Activated CD8-positive, alpha-beta T cell treated with anti-CD3 and anti-CD28 coated beads for 36 hours (primary cell): ENCODE measurements around the gene ZNF428. TPM values are rescaled to one million over a fixed set of nuclear protein-coding genes. Genes with fewer than 3 reads are reported as not detected.

Source experiments
- ATAC-seq: fragments of 200-7000 bp; cut with Tn5 transposase; one replicate; pipeline ENCODE4 v1.10.0; 2021; ENCODE audit warnings: mild to moderate bottlenecking, moderate library complexity
- CTCF ChIA-PET: fragments of 350-600 bp; sonication (Branson Sonifier 250); formaldehyde crosslinking; loops from one replicate; lab custom pipeline; 2021; ENCODE audit warnings: antibody characterized with exemption; lab: Charles Lee
- POLR2A ChIA-PET: fragments of 350-600 bp; sonication (Branson Sonifier 250); formaldehyde crosslinking; loops from one replicate; lab custom pipeline; 2021; ENCODE audit warnings: antibody characterized with exemption; lab: Charles Lee
- DNase-seq: peaks from one replicate; pipeline ENCODE4 v3.0.0-alpha.2; 2020
- H3K27ac Mint-ChIP-seq: one replicate; pipeline ENCODE4 v1.8.0; 2021; ENCODE audit warnings: mild to moderate bottlenecking, mixed read lengths
- H3K27me3 Mint-ChIP-seq: one replicate; pipeline ENCODE4 v1.8.0; 2021; ENCODE audit warnings: mixed read lengths
- H3K36me3 Mint-ChIP-seq: one replicate; pipeline ENCODE4 v1.8.0; 2021; ENCODE audit warnings: low read depth, mixed read lengths
- H3K4me1 Mint-ChIP-seq: one replicate; pipeline ENCODE4 v1.8.0; 2021; ENCODE audit warnings: low read depth, mixed read lengths
- H3K4me3 Mint-ChIP-seq: one replicate; pipeline ENCODE4 v1.8.0; 2021; ENCODE audit warnings: mild to moderate bottlenecking, moderate library complexity, mixed read lengths
- H3K9me3 Mint-ChIP-seq: one replicate; pipeline ENCODE4 v1.8.0; 2021; ENCODE audit warnings: mixed read lengths
- CTCF ChIP-seq: fragments of 200-600 bp; IDR thresholded peaks from one replicate; pipeline ENCODE4 v1.8.0; 2022; ENCODE audit warnings: antibody characterized with exemption, mild to moderate bottlenecking
- intact Hi-C: fragments of 100-400 bp; cut with micrococcal nuclease; formaldehyde crosslinking; loops from one replicate; pipeline ENCODE4 v1.10.0; 2022
- total RNA-seq, 2 experiments: library from RNA; stranded (reverse); gene quantifications; one replicate each; pipeline ENCODE4 v1.2.3, GENCODE V29; 2021

The ZNF428 gene
- total RNA-seq, 2 experiments from 2014 or later, result 12.3 to 13.4 TPM

GRCh38 chr19:43599635-43600295, 19.7 kb downstream of the ZNF428 start:
- POLR2A ChIA-PET, result interaction anchor here (0.9 to 1.5 kb wide), 4 partner anchors 13 to 25 kb away, joined by 3 to 4 read pairs (median 3); partner anchors contain the start of genes PINLYP, SRRM5 and XRCC1
- intact Hi-C loops, result loop anchor here (5.0 to 10.0 kb wide), 3 partner anchors 37 to 152 kb away; partner anchors contain the start of gene ZNF575
- Mint-ChIP-seq H3K9me3 (no peaks in the 10 kb centered on the region), H3K36me3 (peaks cover 10% of the 10 kb centered on the region), H3K4me1 (peaks cover 18% of the 10 kb centered on the region), H3K27ac (peak overlapping the region; percentile 42), H3K27me3 (no peaks in the 10 kb centered on the region), H3K4me3 (no peak overlapping the region)
- DNase-seq (no peak), ATAC-seq (no peak)
- CTCF ChIA-PET, result interaction anchor here (1.9 kb wide), 1 partner anchor 44 kb away, joined by 9 read pairs; no protein-coding TSS in a partner anchor
- TF ChIP-seq CTCF, result no peak

GRCh38 chr19:43598445-43599240, 20.8 kb downstream of the ZNF428 start:
- CTCF ChIA-PET, result interaction anchor here (1.1 to 12.2 kb wide), 6 partner anchors 28 to 152 kb away, joined by 3 to 188 read pairs (median 8); no protein-coding TSS in a partner anchor
- TF ChIP-seq CTCF, result no peak
- Mint-ChIP-seq H3K36me3 (peaks cover 16% of the 10 kb centered on the region), H3K27ac (peak overlapping the region; percentile 98), H3K27me3 (no peaks in the 10 kb centered on the region), H3K4me3 (peak overlapping the region; percentile 86), H3K9me3 (no peaks in the 10 kb centered on the region), H3K4me1 (peaks cover 22% of the 10 kb centered on the region)
- intact Hi-C loops, result loop anchor here (5.0 to 10.0 kb wide), 3 partner anchors 36 to 151 kb away; partner anchors contain the start of gene ZNF575
- no peak for DNase-seq
- ATAC-seq, result no peak
- POLR2A ChIA-PET, result interaction anchor here (0.9 to 2.7 kb wide), 3 partner anchors 14 to 18 kb away, joined by 3 to 10 read pairs (median 4); partner anchors contain the start of gene SRRM5

GRCh38 chr19:43597876-43598275, 21.6 kb downstream of the ZNF428 start:
- POLR2A ChIA-PET, result interaction anchor here (1.4 to 2.7 kb wide), 2 partner anchors 17 to 22 kb away, joined by 4 to 10 read pairs; partner anchors contain the start of gene ZNF428
- Mint-ChIP-seq H3K4me1 (peaks cover 26% of the 10 kb centered on the region), H3K36me3 (peaks cover 21% of the 10 kb centered on the region), H3K9me3 (no peaks in the 10 kb centered on the region), H3K27ac (peak overlapping the region; percentile 98), H3K27me3 (no peaks in the 10 kb centered on the region), H3K4me3 (peak overlapping the region; percentile 86)
- CTCF ChIA-PET, result interaction anchor here (1.1 to 12.2 kb wide), 6 partner anchors 22 to 151 kb away, joined by 3 to 188 read pairs (median 10); partner anchors contain the start of genes PINLYP and XRCC1
- TF ChIP-seq CTCF, result no peak
- no peak for DNase-seq
- ATAC-seq, result no peak
- intact Hi-C loops, result loop anchor here (5.0 to 10.0 kb wide), 3 partner anchors 36 to 151 kb away; partner anchors contain the start of gene ZNF575

- intact Hi-C loops, result loop anchor here (5.0 to 10.0 kb wide), 3 partner anchors 35 to 150 kb away; partner anchors contain the start of gene ZNF575
- Mint-ChIP-seq H3K4me3 (peak overlapping the region; percentile 86), H3K4me1 (peaks cover 26% of the 10 kb centered on the region), H3K9me3 (no peaks in the 10 kb centered on the region), H3K36me3 (peaks cover 21% of the 10 kb centered on the region), H3K27ac (peak overlapping the region; percentile 98), H3K27me3 (no peaks in the 10 kb centered on the region)
- ChIA-PET CTCF (interaction anchor here (1.0 to 12.2 kb wide), 9 partner anchors 10 to 150 kb away, joined by 3 to 188 read pairs (median 13); partner anchors contain the start of genes PINLYP, XRCC1 and ZNF575), POLR2A (interaction anchor here (0.6 to 4.2 kb wide), 12 partner anchors 10 to 133 kb away, joined by 3 to 24 read pairs (median 4); partner anchors contain the start of genes XRCC1, ZNF428 and ZNF575)
- ATAC-seq, result no peak
- peak; percentile 20 for DNase-seq
- TF ChIP-seq CTCF, result no peak
Observed at GRCh38 chr19:43596842-43597461, 22.5 kb downstream of the ZNF428 start.
